Measurements from ENCODE around the gene IRX1.

Gene IRX1

GRCh38 chr5:3595006-3595961 lies at the start of gene IRX1:
IRX1 (plus strand) TSS chr5:3595832; CDS start chr5:3596106, 274 bp downstream.
- peak; percentile 89 for DNase-seq

- no peak for DNase-seq
Measured at GRCh38 chr5:3546028-3546427, 49.6 kb upstream of the IRX1 start.

GRCh38 chr5:3564116-3564515 lies 31.5 kb upstream of the IRX1 start:
- DNase-seq = no peak

GRCh38 chr5:3564827-3565518 lies 30.7 kb upstream of the IRX1 start:
- peak; percentile 6 for DNase-seq

GRCh38 chr5:3584724-3585531 lies 10.7 kb upstream of the IRX1 start:
- no peak for DNase-seq

GRCh38 chr5:3590161-3590966 lies 5.3 kb upstream of the IRX1 start:
- no peak for DNase-seq

- DNase-seq = no peak
Measured at GRCh38 chr5:3590967-3591900, 4.4 kb upstream of the IRX1 start.

- DNase-seq = no peak
Measured at GRCh38 chr5:3592298-3592697, 3.3 kb upstream of the IRX1 start.

GRCh38 chr5:3593771-3594509 lies 1.7 kb upstream of the IRX1 start:
- DNase-seq = no peak

- DNase-seq = no peak
Measured at GRCh38 chr5:3594510-3595005, 1.1 kb upstream of the IRX1 start.

- no peak for DNase-seq
Measured at GRCh38 chr5:3596261-3596825, 711 bp downstream of the IRX1 start.

GRCh38 chr5:3596857-3597166 lies 1.2 kb downstream of the IRX1 start:
- no peak for DNase-seq

- no peak for DNase-seq
Measured at GRCh38 chr5:3597167-3598007, 1.8 kb downstream of the IRX1 start.

- DNase-seq = no peak
Measured at GRCh38 chr5:3598207-3598606, 2.6 kb downstream of the IRX1 start.

GRCh38 chr5:3598769-3599211 lies 3.2 kb downstream of the IRX1 start:
- no peak for DNase-seq

GRCh38 chr5:3599226-3600105 lies 3.8 kb downstream of the IRX1 start:
- no peak for DNase-seq

- no peak for DNase-seq
Measured at GRCh38 chr5:3600106-3601060, 4.8 kb downstream of the IRX1 start.

Data from NCI-H2171 (cell line).